Astrocyte of the spinal cord (primary cell): ENCODE data around the gene DCLK1.
A peak's percentile ranks its signal among the peaks of the same experiment; 100 is the strongest.

Experiments used
- DNase-seq: peaks from one replicate; pipeline ENCODE4 v3.0.0; 2011; ENCODE audit warnings: low read depth, low spot score
- H3K4me3 ChIP-seq: 2 replicates; pipeline ENCODE4 v1.5.1; 2011; ENCODE audit warnings: low read depth, mild to moderate bottlenecking, low read length, moderate library complexity
- CTCF ChIP-seq: IDR thresholded peaks from 2 replicates; pipeline ENCODE4 v1.5.1; 2012; ENCODE audit warnings: low read depth, mild to moderate bottlenecking, low read length, inconsistent platforms
- in situ Hi-C: cut with HindIII; loops from 2 replicates; pipeline ENCODE4 v1.10.0; 2017; ENCODE audit warnings: low sequenced_read_pairs

Gene DCLK1

GRCh38 chr13:35923347-35923746 is 207.8 kb downstream of the DCLK1 start:
- in situ Hi-C loops: no loop called here
- H3K4me3 ChIP-seq: no peak overlapping the region
- TF ChIP-seq CTCF: no peak
- peak; percentile 79 for DNase-seq

DNA sequence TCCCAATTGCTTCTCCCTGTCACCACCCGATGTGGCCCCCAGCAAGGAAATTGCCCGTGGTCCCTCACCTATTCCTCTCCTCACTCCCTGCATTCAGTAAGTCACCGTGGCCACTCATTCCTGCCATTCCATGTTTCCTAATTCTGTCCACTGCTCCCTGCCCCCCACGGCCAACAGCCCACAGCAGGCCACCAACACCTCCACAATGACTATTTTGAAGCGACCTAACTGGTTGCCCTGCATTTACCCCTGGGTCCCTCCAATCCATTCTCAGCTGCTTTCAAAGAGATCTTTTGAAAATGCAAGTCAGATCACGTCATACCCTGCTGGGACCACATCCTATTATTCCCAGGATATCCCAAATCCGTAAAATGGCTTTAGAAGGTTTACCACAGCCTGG is 210.4 kb downstream of the DCLK1 start:
- in situ Hi-C loops: no loop called here
- H3K4me3 ChIP-seq: no peak overlapping the region
- no peak for DNase-seq
- no peak for TF ChIP-seq CTCF

- no peak for DNase-seq
- no peak for TF ChIP-seq CTCF
- in situ Hi-C loops: no loop called here
These were observed 213.1 kb downstream of the DCLK1 start for GRCh38 chr13:35917942-35918645.

GRCh38 chr13:35917252-35917941 is 213.8 kb downstream of the DCLK1 start:
- DNase-seq: peak; percentile 44
- TF ChIP-seq CTCF: no peak
- H3K4me3 ChIP-seq: no peak overlapping the region
- in situ Hi-C loops: no loop called here

More at GRCh38 chr13:35917942-35918645, 213.1 kb downstream of the DCLK1 start:
- no peak overlapping the region for H3K4me3 ChIP-seq

DNA sequence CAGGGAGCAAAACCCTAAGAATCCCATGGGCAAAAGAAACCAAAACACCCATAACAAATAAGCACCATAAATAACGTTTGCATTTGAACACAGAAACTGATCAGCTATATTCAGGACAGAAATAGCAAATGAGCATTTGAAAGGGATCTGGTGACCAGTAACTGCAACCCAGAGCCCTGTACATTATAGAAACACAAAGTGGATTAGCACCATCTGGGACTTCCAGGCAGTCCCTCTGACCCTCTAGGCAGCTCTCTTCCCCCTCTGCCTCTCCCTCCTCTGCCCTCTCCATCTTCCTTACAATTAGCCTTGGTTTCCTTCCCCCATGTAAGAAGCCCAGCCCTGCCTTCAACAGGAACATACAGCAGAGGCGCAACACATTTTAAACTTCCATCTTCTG is 215.0 kb downstream of the DCLK1 start:
- in situ Hi-C loops: no loop called here
- H3K4me3 ChIP-seq: no peak overlapping the region
- DNase-seq: no peak
- no peak for TF ChIP-seq CTCF

GRCh38 chr13:35914662-35915061 is 216.5 kb downstream of the DCLK1 start:
- DNase-seq: no peak
- H3K4me3 ChIP-seq: no peak overlapping the region
- TF ChIP-seq CTCF: no peak
- in situ Hi-C loops: no loop called here
